Erythroblast (primary cell): ENCODE measurements around the gene IL7R.

ENCODE experiments used
- GATA1 ChIP-seq: IDR thresholded peaks from 2 replicates; pipeline ENCODE4 v1.6.1; 2011; ENCODE audit warnings: low read depth, mild to moderate bottlenecking, control low read depth, low read length, moderate library complexity
- POLR2A ChIP-seq: IDR thresholded peaks from 2 replicates; pipeline ENCODE4 v1.6.1; 2011; ENCODE audit warnings: mild to moderate bottlenecking, low read length

- no peak for TF ChIP-seq POLR2A
- no peak for TF ChIP-seq GATA1
Observed at GRCh38 chr5:35924122-35924949, 67.6 kb downstream of the IL7R start.
